KOPT-K1 (cell line): Measurements from ENCODE around the gene TBC1D1.

Experiments used
- H3K27ac ChIP-seq: fragments of 200-600 bp; sonication (generic); 2 replicates; pipeline ENCODE4 v1.5.1; 2016; ENCODE audit warnings: antibody characterized with exemption, mild to moderate bottlenecking, low read depth, low read length; ENCODE audit not compliant: poor library complexity, severe bottlenecking
- H3K36me3 ChIP-seq: fragments of 200-600 bp; sonication (generic); 2 replicates; pipeline ENCODE4 v1.5.1; 2017; ENCODE audit warnings: antibody characterized with exemption, mild to moderate bottlenecking, low read length, moderate library complexity; ENCODE audit not compliant: insufficient read depth
- H3K9me3 ChIP-seq: fragments of 200-600 bp; sonication (generic); 2 replicates; pipeline ENCODE4 v1.5.1; 2017; ENCODE audit warnings: antibody characterized with exemption, low read length, mild to moderate bottlenecking; ENCODE audit not compliant: insufficient read depth, poor library complexity, severe bottlenecking

Gene TBC1D1

DNA sequence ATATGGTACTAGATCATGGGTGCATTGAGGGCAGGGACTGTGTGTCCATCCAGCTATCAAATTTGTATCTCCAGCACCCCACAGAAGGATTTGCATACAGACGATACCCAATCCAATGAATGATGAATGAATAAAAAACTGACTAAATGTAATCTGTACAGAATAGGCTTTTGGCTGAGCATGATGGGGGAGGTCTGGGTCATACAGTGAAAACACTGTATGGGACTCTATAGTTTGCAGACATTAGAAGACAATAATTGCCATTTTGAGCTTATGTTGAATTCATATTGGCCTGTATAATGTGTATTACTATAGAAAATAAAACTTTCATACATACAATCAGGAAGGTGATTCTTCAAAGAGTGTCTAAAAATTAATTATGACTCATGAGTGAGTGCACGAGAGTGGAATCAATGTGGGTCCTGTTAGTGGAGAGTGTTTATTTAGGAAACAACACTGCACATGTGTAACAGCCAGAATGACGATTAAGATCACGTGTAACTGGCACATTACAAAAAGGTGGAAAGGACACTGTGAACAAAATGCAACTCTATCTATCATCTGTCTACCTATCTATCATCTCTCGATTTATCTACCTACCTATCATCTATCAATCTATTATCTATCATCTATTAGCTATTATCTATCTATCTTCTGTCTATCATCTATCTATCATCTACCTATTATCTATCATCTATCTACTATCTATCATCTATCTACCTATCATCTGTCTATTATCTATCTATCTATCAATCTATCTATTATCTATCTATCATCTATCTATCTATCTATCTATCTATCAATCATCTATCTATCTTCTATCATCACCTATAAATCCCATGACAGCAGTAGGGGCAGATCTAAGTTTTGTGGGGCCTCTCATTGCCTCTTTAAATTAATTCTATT lies 270.6 kb downstream of the TBC1D1 start:
- Histone ChIP-seq H3K27ac (no peak overlapping the region), H3K9me3 (peaks cover 9% of the 10 kb centered on the region), H3K36me3 (no peaks in the 10 kb centered on the region)

DNA sequence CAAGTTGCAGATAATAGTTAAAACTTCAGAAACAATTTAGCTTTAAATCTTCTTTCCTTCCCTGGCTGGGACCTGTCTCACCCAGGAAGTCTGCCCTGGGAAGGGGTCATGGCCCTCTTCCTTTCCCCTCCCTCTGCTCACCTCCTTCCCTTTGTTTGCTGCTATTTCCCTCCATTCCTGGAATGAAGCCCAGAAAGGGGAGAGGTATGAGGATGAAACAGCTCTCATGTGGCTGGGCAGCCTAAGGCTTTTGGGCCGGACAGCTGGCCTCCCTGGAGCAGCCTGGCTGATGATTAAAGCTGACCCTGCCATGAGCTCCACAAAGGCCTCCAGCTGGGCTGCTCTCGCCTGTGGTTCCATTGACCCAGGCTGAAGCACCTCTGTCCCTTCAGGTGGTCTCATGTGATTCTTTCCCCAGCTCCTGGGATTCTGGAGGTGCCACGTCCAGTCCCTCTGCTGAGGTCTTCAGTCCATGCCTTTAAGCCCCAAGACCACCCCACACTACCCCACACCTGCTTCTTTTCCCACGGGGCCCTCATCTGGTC lies 271.4 kb downstream of the TBC1D1 start:
- Histone ChIP-seq H3K36me3 (no peaks in the 10 kb centered on the region), H3K27ac (no peak overlapping the region), H3K9me3 (peaks cover 9% of the 10 kb centered on the region)

DNA sequence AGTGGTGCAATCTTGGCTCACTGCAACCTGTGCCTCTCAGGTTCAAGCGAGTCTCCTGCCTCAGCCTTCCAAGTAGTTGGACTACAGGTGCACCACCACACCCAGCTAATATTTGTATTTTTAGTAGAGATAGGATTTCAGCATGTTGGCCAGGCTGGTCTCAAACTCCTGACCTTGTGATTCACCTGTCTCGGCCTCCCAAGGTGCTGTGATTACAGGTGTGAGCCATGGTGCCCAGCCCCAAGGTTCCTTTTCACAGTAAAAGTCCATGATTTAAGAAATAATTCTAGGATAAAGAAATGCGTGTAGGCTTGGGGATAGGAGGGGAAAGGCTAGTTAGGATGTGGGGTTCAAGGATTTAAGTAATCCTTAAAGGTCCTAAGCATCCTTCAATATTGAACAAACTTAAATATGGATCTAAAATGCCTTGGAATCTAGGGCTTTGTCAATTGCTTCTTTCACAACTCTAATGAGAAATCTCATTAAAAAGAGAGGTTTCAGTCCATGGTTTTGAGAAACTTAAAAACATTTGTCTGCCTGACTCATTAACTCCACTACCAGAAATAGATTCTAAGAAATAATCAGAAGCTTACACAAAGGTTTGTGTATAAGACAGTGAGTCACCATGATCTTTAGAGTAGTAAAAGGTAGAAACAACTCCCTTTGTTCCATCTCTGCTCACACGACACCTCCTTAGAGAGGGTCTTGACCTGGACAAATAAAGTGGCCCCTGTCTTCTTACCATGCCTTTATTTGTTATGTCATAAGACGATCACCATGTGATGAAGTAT lies 272.5 kb downstream of the TBC1D1 start:
- Histone ChIP-seq H3K27ac (no peak overlapping the region), H3K9me3 (peaks cover 9% of the 10 kb centered on the region), H3K36me3 (no peaks in the 10 kb centered on the region)

DNA sequence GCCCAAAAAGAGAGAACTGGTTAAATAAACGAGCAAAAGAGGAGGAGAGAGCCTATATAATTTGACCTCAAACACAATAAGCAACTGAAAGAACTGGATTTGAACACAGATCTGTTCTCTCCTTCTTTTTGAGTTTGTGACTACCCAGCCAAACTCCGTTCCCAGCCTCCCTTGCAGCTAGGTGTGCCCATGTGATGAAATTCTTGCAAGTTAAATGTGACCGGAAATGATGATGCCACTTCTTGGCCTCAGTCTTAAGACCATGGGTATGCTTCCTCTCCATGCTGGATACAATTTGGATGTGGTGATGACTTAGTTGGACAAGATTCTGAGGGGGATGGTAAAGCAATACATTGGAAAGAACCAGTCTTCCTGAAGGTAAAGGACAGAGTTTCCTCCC lies 273.5 kb downstream of the TBC1D1 start:
- Histone ChIP-seq H3K27ac (no peak overlapping the region), H3K9me3 (peaks cover 9% of the 10 kb centered on the region), H3K36me3 (no peaks in the 10 kb centered on the region)

DNA sequence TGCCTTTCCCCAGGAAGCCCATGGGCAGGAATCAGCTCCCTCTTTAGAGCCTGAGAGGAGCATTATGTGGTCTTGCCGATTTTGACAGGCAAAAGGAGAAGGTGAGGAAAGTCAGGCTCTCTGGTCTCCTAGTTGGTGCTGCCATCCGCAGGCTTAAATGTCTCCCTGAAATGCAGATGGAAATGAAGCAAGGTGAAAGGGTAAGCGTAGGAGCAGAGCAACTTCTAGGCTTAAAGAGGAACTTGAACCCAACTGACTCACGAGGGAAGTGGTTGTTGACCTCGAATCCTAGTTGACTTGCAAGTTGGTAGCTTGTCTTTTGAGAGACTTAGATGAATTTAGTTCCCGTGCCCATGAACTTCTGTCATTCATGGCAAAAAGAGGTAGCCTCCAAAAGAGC lies 275.2 kb downstream of the TBC1D1 start:
- H3K9me3 ChIP-seq = peaks cover 9% of the 10 kb centered on the region
- no peaks in the 10 kb centered on the region for H3K36me3 ChIP-seq
- peak overlapping the region; percentile 5 for H3K27ac ChIP-seq

DNA sequence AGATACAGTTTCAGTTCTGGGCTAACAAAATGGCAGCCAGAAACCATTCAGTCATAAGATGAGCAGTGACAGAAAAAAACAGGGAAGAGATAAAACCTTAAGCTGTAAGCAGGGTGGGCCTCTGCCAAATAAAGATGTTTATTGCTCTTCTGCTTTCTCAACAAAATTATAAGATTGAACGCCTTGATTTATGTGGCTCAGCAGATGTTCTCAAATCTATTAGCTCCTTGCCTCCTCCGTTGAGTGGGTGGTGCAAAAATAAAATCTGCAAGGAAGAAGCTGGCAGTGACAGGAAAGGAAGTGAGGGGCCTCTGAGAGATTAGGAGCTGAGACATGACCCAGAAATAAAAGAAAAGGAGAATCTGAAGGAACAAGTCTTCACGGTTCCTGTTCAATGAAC lies 275.9 kb downstream of the TBC1D1 start:
- Histone ChIP-seq H3K9me3 (peaks cover 9% of the 10 kb centered on the region), H3K27ac (peak overlapping the region; percentile 5), H3K36me3 (no peaks in the 10 kb centered on the region)

DNA sequence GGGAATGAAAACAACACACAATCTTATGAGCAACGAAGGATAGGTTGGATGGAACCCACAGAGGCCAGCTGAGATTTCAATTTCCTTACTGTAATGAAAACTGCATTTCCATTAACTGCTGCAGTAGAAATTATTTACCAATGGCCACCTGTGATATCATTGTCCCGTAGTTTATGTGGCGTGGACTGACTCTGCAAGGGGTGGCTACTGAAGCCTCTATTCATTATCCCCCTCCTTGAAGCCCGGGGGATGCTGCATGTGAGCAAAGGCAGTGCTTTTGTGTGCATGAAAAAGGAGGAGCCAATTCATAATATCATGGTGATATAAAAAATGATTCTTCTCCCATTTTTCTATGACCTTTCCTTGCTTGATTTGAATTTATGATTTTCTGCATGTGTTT lies 277.1 kb downstream of the TBC1D1 start:
- H3K27ac ChIP-seq = no peak overlapping the region
- H3K36me3 ChIP-seq = no peaks in the 10 kb centered on the region
- H3K9me3 ChIP-seq = peaks cover 9% of the 10 kb centered on the region

DNA sequence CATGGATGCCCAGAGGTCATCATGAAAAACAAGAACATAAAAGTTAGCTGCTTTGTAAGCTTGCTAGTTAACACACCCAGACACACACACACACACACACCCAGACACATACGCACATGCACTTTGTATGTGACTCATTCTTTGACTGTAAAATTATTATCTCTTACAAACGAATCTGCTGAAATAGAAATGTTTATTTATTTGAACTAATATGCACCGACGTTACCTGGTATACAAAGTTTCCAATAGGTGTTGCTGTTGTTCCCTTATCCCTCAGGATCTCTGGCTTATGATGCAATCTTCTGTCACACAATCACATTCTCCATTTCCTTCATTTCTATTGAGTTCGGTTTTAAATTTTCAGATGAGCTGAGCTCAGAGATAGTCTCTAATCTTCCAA lies 278.6 kb downstream of the TBC1D1 start:
- Histone ChIP-seq H3K9me3 (peaks cover under 1% of the 10 kb centered on the region), H3K27ac (no peak overlapping the region), H3K36me3 (no peaks in the 10 kb centered on the region)

DNA sequence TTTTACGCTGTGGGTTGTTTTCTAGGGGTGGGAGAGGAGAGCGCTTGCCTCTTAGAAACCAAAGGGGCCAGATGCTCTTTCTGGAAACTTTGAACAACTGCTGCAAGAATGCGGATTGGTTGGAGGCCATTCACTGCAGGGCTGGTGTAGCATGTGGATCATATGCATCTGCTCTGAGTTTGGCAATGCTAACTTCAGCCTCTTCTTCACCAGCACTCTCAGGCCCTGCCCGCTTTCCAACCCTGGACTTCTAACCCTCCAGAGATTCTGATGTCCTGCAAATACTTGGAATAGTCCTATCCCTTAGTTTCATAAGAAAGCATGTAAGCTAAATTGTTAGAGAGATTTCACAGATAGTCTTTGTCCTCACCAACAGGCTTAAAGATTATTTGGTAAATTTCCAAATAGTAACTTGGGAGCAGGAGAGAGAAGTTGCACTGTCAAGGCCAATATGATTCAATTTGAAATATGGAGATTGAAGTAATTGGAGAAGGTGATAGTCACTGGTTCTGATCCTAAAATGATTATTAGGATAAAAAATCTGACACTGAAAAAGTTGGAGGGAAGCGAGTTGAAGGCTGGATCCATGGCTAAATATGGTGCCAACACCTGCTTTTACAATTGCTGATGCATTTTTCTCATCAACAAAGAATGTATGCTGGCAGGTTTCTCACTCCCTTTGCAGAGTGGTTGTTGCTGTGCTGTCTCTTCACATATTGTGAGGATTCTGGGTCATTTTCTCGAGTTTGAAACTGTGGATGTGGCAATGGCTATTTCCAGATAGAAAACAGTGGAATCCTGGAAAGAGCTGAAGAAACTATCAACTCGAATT lies 279.7 kb downstream of the TBC1D1 start:
- Histone ChIP-seq H3K27ac (no peak overlapping the region), H3K9me3 (no peaks in the 10 kb centered on the region), H3K36me3 (no peaks in the 10 kb centered on the region)

DNA sequence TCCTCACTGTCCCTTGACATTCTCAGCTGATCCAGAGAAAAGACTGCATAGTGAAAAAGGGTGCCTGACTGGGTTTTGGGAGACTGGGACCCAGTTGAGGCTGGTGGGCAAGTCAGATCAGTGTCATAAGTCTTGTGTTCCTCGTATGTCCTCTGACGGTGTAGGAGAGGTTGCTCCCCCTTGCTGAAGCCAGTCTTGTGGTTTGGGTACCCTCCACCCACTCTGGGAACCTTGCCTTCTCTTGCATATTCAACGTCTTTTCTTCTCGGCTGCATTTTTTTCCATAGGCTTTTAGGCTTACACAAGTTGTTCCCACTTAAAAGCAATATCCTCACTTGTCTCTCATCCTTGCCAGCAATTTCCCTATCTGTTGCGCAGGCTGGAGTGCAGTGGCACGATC lies 281.2 kb downstream of the TBC1D1 start:
- Histone ChIP-seq H3K27ac (no peak overlapping the region), H3K9me3 (no peaks in the 10 kb centered on the region), H3K36me3 (no peaks in the 10 kb centered on the region)

DNA sequence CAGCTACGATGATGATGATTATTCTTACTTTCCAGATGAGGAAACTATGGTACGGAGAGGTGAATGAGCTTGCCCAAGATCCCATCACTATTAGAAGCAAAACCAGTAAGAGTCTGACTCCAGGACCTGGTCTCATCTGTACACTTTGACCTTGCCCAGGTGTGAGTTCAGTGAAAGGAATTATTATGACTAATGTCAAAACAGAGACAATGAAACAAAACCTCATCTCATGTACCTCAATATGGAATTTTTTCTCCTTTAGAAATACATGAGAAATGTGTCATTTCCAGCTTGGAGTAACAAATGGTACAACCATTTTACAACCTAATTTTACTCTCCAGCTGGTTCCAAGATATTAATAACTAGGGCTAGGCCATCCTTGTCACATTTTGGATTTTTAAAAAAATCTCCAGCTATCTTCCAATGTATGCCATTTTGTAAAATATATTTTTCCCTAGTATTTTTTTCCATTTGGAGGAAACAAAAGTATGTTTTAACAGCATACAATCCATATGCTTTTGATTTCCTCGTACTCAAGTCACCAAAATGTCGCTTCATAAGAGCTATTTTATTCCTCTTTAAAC lies 283.1 kb downstream of the TBC1D1 start:
- no peaks in the 10 kb centered on the region for H3K9me3 ChIP-seq
- H3K27ac ChIP-seq = no peak overlapping the region
- H3K36me3 ChIP-seq = no peaks in the 10 kb centered on the region

DNA sequence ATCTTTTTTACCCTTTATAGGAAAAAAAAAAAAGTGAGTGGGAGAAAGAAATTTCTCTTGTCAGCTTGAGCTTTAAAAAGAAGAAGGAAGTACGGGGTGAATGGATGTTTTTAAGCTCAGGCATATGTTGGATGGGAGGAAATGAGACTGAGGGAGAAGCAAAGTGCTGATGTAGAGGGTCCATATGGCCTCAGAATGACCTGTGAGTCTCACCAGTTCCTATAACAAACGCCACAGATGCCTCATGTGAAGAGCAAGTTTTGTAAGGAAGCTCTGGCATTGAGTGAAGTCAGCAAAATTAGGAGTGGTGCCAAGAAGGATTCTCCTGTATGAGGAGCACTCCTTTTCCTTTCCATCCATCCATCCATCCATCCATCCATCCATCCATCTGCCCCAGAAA lies 283.9 kb downstream of the TBC1D1 start:
- H3K9me3 ChIP-seq = no peaks in the 10 kb centered on the region
- H3K27ac ChIP-seq = no peak overlapping the region
- no peaks in the 10 kb centered on the region for H3K36me3 ChIP-seq

DNA sequence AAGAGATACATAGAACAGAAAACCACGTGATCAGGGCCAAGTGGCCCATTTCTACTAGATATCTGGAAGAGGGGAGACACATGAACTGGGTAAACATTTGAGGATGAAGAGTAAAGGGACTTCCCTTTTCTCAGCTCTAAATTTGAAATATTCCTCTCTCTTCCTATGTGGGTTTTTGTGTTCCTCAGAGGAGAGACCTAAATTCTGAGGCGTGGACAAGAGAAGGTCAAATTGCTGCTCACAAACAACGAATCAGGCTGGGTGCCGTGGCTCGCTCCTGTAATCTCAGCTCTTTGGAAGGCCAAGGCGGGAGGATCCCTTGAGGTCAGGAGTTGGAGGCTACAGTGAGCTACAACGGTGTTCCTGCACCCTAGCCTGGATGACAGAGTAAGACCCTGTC lies 285.3 kb downstream of the TBC1D1 start:
- H3K36me3 ChIP-seq = no peaks in the 10 kb centered on the region
- H3K27ac ChIP-seq = no peak overlapping the region
- H3K9me3 ChIP-seq = no peaks in the 10 kb centered on the region

DNA sequence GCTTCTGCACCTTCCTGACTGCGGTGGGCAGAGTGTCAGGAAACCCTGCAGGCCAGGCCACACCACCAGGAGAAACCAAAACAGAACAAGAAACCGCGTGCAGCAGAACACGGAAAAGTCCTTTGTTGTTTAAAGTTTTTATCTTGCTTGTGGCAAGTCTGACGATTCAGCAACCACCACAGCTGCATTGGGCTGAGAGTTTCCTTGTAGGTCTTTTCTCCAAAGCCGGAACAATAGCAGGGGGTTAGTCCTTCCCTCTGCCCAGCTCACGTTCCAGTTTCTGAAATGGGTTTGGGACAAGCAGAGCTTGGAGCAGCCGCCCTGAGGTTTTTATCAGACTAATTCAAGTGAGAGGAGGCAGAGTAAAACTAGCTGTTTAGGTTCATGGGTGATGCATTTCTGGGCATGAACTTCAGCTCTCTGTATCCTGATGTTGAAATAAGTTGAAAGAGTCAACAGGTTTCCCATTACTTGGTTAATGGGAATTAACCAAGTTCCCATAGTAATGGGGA lies 286.2 kb downstream of the TBC1D1 start:
- Histone ChIP-seq H3K9me3 (no peaks in the 10 kb centered on the region), H3K36me3 (no peaks in the 10 kb centered on the region), H3K27ac (peak overlapping the region; percentile 44)
